Anterior cingulate cortex (tissue), 58 donors: Measurements from ENCODE around the gene LCNL1.
"Not testable (repeated sequence)": the region's sequence is repeated elsewhere in the genome, so short reads cannot be mapped to it uniquely, and the experiment has no call there.

Experiments used
- DNase-seq, 58 donors: peaks; one replicate each; lab custom pipeline; 2025; lab: John Stamatoyannopoulos, UW

The LCNL1 gene

DNA sequence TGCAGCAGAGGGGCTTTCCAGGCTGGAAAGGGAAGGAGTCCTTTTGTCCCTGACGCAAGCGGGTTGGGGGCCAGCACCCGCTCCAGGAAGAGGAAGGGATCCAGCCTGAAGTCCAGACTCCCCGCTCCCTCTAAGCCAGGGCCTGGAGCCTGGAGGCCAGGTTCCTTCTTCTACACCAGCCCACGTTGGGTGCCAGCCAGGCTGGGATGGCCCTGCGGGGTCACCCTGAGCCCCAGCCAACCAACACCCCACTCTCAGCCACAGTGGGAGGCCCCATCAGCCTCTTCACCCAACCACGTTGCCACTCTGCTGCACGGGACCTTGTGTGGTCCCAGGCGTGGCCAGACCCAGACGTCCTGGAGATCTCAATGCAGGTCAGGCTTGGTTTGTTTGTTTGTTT lies 50.1 kb downstream of the LCNL1 start:
- no peak for DNase-seq

DNA sequence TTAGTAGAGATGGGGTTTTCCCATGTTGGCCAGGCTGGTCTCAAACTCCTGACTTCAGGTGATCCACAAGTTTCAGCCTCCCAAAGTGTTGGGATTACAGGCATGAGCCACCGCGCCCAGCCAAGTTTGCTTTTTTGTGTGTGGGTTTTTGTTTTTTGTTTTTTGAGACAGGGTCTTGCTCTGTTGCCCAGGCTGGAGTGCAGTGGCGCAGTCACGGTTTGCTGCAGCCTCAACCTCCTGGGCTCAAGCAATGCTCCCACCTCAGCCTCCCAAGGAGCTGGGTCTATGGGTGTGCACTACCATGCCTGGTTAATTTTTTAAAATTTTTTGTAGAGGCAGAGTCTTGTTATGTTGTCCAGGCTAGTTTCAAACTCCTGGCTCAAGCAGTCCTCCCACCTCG lies 50.7 kb downstream of the LCNL1 start:
- DNase-seq, result not testable (repeated sequence)

DNA sequence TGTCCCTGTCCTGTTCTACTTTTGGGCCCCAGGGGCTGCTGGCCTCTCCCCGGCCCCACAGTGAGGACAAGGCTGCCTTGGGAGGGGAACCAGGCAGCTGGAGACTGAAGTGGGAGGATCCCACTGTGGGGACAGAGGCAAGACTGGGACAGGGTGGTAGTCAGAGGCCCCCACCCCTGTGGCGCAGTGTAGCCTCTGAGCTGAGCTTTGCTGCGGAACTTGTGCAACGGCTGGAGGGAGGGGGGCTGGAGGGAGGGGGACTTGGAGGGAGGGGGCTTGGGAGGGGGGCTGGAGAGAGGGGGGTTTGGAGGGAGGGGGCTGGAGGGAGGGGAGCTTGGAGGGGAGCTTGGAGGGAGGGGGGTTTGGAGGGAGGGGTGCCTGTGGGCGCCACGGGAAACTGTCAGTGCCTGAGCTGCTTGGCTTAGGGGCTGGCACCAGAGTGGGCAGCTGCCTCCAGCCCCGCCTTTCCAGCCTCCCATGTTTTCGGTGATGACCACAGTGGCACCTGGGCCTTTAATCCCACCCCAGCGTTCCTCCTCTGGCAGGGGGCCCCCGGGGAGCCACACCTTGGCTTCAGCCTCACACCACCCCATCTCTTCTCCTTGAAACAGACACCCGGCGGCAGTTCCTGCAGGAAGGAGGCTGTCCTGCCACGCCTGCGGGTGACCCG lies 51.4 kb downstream of the LCNL1 start:
- no peak for DNase-seq

DNA sequence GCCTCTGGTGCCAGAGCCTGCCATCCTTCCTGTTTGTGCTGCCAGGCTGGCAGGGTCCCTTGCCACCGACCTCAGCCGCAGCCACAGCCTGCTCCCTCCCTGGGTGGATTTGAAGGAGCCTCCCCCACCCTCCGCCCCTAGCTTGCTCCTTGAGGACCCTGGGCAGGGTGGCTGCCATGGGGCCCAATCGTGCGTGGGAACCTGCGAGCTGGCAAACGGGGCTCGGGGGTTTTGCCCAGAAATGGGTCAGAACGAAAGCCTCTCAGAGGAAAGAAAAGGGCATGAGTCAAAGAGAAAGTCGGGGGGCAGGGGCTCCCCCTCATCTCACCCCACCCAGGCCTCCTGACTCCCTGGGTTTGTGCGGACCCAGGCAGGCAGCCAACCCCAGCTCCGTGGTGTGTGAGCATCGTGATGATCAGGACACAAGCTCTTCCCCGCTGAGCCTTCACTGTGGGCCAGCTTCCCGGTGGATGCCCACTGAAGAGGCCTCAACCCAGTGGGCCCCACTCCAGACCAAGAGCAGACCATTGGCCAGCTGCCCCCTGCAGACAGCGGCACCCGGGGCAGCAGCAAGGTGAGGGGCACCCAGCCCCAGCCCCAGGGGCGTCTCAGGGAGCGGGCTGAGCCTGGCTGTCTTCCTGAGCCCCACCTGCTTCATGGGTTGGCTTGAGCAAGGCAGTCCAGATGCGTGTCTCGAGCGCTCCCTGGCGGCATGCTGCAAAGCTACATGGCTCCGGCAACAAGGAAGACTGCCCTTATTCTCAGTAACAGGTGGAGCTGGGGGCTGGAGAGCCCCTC lies 52.1 kb downstream of the LCNL1 start:
- peak in 57 of 58 donors; percentile 40 to 89 (median 77) for DNase-seq
